Measurements from ENCODE around the gene MYT1.
"Not testable (repeated sequence)": the region's sequence is repeated elsewhere in the genome, so short reads cannot be mapped to it uniquely, and the experiment has no call there.

The MYT1 gene

DNA sequence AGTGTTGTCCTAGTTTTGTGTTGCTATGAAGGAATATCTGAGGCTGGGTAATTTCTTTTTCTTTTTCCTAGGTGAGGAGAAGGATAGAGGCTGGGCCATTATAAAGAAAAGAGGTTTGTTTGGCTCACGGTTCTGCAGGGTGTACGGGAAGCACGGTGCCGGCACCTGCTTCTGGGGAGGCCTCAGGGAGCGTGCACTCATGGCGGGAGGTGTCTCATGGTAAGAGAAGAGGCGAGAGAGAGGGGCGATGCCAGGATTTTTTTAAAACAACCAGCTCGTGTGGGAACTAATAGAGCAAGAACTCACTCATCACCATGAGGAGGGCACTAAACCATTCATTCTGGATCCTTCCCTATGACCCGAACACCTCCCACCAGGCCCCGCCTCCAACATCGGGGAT, 42.7 kb upstream of the MYT1 start:
- no peak overlapping the region for H3K4me3 ChIP-seq
- TF ChIP-seq, protein P1, sequence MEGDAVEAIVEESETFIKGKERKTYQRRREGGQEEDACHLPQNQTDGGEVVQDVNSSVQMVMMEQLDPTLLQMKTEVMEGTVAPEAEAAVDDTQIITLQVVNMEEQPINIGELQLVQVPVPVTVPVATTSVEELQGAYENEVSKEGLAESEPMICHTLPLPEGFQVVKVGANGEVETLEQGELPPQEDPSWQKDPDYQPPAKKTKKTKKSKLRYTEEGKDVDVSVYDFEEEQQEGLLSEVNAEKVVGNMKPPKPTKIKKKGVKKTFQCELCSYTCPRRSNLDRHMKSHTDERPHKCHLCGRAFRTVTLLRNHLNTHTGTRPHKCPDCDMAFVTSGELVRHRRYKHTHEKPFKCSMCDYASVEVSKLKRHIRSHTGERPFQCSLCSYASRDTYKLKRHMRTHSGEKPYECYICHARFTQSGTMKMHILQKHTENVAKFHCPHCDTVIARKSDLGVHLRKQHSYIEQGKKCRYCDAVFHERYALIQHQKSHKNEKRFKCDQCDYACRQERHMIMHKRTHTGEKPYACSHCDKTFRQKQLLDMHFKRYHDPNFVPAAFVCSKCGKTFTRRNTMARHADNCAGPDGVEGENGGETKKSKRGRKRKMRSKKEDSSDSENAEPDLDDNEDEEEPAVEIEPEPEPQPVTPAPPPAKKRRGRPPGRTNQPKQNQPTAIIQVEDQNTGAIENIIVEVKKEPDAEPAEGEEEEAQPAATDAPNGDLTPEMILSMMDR (IDR thresholded peaks at IDR 0.05): no peak
- H3K27ac ChIP-seq: no peak overlapping the region
- no peak for DNase-seq (ENCODE audit: low spot score)

DNA sequence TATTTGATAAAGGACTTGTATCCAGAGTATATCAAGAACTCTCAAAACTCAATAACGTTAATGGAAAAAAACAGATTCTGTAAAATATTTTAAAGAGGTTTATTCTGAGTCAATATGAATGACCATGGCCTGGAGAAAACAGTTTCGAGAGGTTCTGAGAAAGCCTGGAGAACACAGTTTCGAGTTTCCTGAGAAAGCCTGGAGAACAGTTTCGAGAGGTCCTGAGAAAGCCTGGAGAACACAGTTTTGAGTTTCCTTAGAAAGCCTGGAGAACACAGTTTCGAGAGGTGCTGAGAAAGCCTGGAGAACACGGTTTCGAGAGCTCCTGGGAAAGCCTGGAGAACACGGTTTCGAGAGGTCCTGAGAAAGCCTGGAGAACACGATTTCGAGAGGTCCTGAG, 41.3 kb upstream of the MYT1 start:
- H3K27ac ChIP-seq; DNase-seq (ENCODE audit: low spot score); H3K4me3 ChIP-seq: not testable (repeated sequence)

- not testable (repeated sequence) for DNase-seq (ENCODE audit: low spot score); H3K27ac ChIP-seq; H3K4me3 ChIP-seq
Measured at GRCh38 chr20:64123517-64123916, 40.7 kb upstream of the MYT1 start.

- TF ChIP-seq, protein P1 (IDR thresholded peaks at IDR 0.05): no peak
- Histone ChIP-seq H3K27ac (no peak overlapping the region), H3K4me3 (no peak overlapping the region)
- DNase-seq (ENCODE audit: low spot score): no peak
Measured at GRCh38 chr20:64129146-64129782, 35.0 kb upstream of the MYT1 start.

DNA sequence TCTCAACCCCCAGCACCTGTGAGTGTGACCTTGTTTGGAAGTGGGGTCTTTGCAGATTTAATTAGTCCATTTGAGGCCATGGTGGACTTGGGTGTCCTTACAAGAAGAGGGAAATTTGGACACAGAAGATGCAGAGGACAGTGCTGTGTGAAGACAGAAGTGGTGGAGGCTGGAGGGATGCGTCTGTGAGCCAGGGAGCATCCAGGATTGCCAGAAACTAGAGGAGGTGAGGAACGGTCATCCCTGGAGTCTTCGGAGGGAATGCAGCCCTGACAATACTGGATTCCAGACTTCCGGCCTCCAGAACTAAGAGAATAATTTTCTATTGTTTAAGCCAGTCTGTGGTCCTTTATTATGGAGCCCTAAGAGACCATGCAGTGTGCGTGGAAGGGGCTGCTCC, 34.0 kb upstream of the MYT1 start:
- TF ChIP-seq, protein P1 (IDR thresholded peaks at IDR 0.05): no peak

DNA sequence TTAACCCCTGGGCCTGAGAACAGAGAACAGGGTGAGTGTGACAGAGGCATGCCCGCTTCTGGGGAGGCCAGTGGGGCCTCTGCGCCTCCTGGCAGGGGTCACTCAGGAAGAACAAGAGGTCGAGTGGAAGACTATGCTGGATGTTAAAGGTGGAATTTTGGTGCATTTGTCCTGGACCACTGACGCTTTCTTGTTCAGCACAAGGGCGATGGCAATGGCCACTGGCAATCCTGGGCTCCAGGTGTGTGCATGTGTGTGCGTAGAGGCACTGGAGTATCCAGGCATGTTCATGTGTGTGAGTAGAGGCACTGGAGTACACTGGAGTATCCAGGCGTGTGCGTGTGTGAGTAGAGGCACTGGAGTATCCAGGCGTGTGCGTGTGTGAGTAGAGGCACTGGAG, 33.4 kb upstream of the MYT1 start:
- H3K4me3 ChIP-seq: no peak overlapping the region
- TF ChIP-seq, protein P1 (IDR thresholded peaks at IDR 0.05): no peak
- no peak for DNase-seq (ENCODE audit: low spot score)

More for the DNA sequence above, 34.0 kb upstream of the MYT1 start:
- DNase-seq (ENCODE audit: low spot score): no peak
- no peak overlapping the region for H3K27ac ChIP-seq
- no peak overlapping the region for H3K4me3 ChIP-seq

DNA sequence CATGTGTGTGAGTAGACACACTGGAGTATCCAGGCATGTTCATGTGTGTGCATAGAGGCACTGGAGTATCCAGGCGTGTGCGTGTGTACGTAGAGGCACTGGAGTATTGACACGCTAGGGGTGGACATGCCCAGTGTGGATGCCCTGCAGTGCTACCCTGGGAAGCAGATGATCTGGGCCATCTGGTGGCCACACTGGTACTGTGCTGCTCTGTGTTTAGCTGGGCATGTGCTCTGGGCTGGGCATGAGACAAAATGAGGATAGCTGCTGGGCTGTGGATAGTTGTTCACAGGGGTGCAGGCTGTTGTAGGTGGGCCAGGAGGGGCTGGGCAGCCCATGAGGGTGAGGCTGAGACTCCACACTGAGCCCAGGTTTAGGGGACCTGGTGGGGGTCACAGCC, 32.8 kb upstream of the MYT1 start:
- no peak overlapping the region for H3K27ac ChIP-seq
- DNase-seq (ENCODE audit: low spot score): no peak
- TF ChIP-seq, protein P1 (IDR thresholded peaks at IDR 0.05): no peak
- H3K4me3 ChIP-seq: no peak overlapping the region

More for the DNA sequence above, 33.4 kb upstream of the MYT1 start:
- no peak overlapping the region for H3K27ac ChIP-seq

GRCh38 chr20:64133951-64134407, 30.3 kb upstream of the MYT1 start:
- no peak for DNase-seq (ENCODE audit: low spot score)
- TF ChIP-seq, protein P1 (IDR thresholded peaks at IDR 0.05): no peak
- H3K27ac ChIP-seq: no peak overlapping the region
- no peak overlapping the region for H3K4me3 ChIP-seq

DNA sequence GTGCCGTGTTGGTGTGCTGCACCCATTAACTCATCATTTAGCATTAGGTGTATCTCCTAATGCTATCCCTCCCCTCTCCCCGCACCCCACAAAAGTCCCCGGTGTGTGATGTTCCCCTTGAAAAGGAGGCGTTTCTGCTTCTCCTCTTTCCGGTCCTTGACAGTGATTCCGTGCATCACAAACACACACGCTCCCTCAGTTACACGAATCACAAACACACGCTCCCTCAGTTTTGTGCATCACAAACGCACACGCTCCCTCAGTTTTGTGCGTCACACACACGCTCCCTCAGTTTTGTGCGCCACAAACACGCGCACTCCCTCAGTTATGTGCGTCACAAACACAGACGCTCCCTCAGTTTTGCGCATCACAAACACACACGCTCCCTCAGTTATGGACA, 29.5 kb upstream of the MYT1 start:
- H3K4me3 ChIP-seq; H3K27ac ChIP-seq; DNase-seq (ENCODE audit: low spot score): not testable (repeated sequence)
